HL-60 (cell line): ENCODE measurements around the gene SERPINB13.

Experiments used
- DNase-seq, 2 experiments: peaks; one replicate each; pipeline ENCODE4 v3.0.0-alpha.2; 2010 to 2020; ENCODE audit warnings: low read depth in 1 of 2, low spot score in 1 of 2
- H3K27ac ChIP-seq: fragments of 250-450 bp; sonication (Bioruptor Pico); replicated peaks from 2 replicates; pipeline ENCODE4 v1.5.1; 2020; ENCODE audit warnings: mild to moderate bottlenecking, moderate library complexity
- H3K27me3 ChIP-seq: fragments of 250-450 bp; sonication (Bioruptor Pico); 2 replicates; pipeline ENCODE4 v1.5.1; 2021; ENCODE audit warnings: mild to moderate bottlenecking, moderate library complexity; ENCODE audit not compliant: insufficient read depth, poor library complexity, severe bottlenecking
- H3K4me3 ChIP-seq: replicated peaks from 2 replicates; pipeline ENCODE4 v1.5.1; 2011; ENCODE audit warnings: mild to moderate bottlenecking, control low read depth, low read length; ENCODE audit not compliant: insufficient read depth
- GABPA ChIP-seq: IDR thresholded peaks from 2 replicates; pipeline ENCODE4 v1.6.1; 2012; ENCODE audit warnings: low read depth
- POLR2AphosphoS5 ChIP-seq: IDR thresholded peaks from 2 replicates; pipeline ENCODE4 v1.6.1; 2012; ENCODE audit warnings: low read depth
- SPI1 ChIP-seq: IDR thresholded peaks from 2 replicates; pipeline ENCODE4 v1.6.1; 2012; ENCODE audit warnings: low read depth, mild to moderate bottlenecking, borderline replicate concordance
- TF ChIP-seq, protein P1 (sequence below): IDR thresholded peaks from 2 replicates; pipeline ENCODE4 v1.6.1; 2012; ENCODE audit warnings: low read depth; ENCODE audit not compliant: insufficient replicate concordance
- TF ChIP-seq, protein P2 (sequence below): IDR thresholded peaks from one replicate; pipeline ENCODE4 v1.5.1; 2011; ENCODE audit warnings: low read length, control low read depth, inconsistent platforms; ENCODE audit not compliant: insufficient read depth

SERPINB13 gene

DNA sequence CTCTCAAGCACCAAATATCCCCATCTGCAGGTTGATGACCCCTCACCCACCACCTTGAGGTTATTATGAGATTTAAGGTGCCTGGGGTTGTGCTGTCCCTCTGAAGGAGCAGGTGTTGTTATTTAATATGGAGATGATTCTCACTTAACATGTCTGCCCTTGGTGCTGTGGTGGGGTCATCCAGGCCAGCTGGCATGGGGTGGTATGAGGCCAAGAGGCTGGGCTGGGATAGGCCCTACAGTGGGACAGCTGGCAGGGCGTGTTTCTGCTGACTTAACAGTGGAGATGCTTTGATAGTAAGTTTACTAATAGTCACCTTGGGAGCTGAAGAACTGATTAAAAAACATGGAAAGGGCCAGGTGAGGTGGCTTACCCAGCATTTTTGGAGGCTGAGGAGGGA is 22.6 kb upstream of the SERPINB13 start:
- Histone ChIP-seq H3K4me3 (no peak overlapping the region), H3K27ac (no peak overlapping the region), H3K27me3 (no peaks in the 10 kb centered on the region)
- TF ChIP-seq, protein P1, sequence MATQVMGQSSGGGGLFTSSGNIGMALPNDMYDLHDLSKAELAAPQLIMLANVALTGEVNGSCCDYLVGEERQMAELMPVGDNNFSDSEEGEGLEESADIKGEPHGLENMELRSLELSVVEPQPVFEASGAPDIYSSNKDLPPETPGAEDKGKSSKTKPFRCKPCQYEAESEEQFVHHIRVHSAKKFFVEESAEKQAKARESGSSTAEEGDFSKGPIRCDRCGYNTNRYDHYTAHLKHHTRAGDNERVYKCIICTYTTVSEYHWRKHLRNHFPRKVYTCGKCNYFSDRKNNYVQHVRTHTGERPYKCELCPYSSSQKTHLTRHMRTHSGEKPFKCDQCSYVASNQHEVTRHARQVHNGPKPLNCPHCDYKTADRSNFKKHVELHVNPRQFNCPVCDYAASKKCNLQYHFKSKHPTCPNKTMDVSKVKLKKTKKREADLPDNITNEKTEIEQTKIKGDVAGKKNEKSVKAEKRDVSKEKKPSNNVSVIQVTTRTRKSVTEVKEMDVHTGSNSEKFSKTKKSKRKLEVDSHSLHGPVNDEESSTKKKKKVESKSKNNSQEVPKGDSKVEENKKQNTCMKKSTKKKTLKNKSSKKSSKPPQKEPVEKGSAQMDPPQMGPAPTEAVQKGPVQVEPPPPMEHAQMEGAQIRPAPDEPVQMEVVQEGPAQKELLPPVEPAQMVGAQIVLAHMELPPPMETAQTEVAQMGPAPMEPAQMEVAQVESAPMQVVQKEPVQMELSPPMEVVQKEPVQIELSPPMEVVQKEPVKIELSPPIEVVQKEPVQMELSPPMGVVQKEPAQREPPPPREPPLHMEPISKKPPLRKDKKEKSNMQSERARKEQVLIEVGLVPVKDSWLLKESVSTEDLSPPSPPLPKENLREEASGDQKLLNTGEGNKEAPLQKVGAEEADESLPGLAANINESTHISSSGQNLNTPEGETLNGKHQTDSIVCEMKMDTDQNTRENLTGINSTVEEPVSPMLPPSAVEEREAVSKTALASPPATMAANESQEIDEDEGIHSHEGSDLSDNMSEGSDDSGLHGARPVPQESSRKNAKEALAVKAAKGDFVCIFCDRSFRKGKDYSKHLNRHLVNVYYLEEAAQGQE, result no peak
- TF ChIP-seq POLR2AphosphoS5 (no peak), SPI1 (no peak), GABPA (no peak)
- TF ChIP-seq, protein P2, sequence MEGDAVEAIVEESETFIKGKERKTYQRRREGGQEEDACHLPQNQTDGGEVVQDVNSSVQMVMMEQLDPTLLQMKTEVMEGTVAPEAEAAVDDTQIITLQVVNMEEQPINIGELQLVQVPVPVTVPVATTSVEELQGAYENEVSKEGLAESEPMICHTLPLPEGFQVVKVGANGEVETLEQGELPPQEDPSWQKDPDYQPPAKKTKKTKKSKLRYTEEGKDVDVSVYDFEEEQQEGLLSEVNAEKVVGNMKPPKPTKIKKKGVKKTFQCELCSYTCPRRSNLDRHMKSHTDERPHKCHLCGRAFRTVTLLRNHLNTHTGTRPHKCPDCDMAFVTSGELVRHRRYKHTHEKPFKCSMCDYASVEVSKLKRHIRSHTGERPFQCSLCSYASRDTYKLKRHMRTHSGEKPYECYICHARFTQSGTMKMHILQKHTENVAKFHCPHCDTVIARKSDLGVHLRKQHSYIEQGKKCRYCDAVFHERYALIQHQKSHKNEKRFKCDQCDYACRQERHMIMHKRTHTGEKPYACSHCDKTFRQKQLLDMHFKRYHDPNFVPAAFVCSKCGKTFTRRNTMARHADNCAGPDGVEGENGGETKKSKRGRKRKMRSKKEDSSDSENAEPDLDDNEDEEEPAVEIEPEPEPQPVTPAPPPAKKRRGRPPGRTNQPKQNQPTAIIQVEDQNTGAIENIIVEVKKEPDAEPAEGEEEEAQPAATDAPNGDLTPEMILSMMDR, result no peak
- no peak for DNase-seq

DNA sequence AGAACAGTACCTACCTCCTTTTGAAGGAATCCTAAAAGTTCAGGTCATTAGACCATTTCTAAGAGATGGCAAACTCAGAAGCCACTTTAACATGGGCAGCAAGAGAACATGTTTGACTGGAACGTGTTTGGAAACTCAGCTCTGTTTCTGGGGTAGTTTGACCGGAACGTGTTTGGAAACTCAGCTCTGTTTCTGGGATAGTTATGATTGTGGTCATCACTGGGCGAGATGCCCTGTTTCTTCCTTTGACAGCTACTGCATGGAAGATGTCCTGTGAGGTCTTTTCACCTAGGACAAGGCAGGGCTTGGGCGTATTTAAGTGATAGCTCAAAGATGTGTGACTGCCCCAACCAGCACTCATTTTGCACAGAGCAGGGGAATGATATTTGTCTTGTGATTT is 19.9 kb upstream of the SERPINB13 start:
- DNase-seq, result no peak
- H3K27me3 ChIP-seq, result no peaks in the 10 kb centered on the region
- no peak overlapping the region for H3K27ac ChIP-seq
- H3K4me3 ChIP-seq, result no peak overlapping the region
- TF ChIP-seq, protein P2, result no peak
- TF ChIP-seq GABPA (no peak), POLR2AphosphoS5 (no peak), SPI1 (no peak)
- TF ChIP-seq, protein P1, result no peak

DNA sequence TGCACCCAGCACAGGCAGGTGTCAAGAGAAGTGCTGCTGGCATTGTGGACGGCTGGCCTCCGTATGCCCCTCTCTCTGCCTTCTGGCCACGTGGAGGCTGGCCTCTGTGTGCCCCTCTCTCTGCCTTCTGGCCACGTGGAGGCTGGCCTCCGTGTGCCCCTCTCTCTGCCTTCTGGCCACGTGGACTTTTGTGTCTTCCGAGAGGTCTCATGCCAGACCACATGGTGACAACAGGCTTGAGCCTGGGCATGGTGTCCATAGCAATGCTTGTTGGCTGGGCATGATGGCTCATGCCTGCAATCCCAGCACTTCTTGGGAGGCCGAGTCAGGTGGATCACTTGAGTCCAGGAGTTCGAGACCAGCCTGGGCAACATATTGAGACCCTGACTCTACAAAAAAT is 19.3 kb upstream of the SERPINB13 start:
- Histone ChIP-seq H3K27ac (no peak overlapping the region), H3K4me3 (no peak overlapping the region), H3K27me3 (no peaks in the 10 kb centered on the region)
- DNase-seq, result no peak
- TF ChIP-seq GABPA, result no peak
- no peak for TF ChIP-seq SPI1
- TF ChIP-seq POLR2AphosphoS5, result no peak
- TF ChIP-seq, protein P2, result no peak
- TF ChIP-seq, protein P1, result no peak
